PC-3 (cell line): ENCODE results near the gene GTPBP1. TPM values are rescaled to one million over a fixed set of nuclear protein-coding genes. Genes with fewer than 3 reads are reported as not detected.

Experiments
- ATAC-seq: fragments of 200-7000 bp; cut with Tn5 transposase; 2 replicates; pipeline ENCODE4 v1.9.1; 2020; ENCODE audit warnings: mild to moderate bottlenecking, moderate library complexity
- BruUV-seq: library from RNA; stranded (reverse); fragments of 400-500 nt; replicated peaks from 2 replicates; lab custom pipeline; 2021; lab: Mats Ljungman, UMichigan
- CTCF ChIA-PET: fragments of 300-600 bp; sonication (Branson Sonifier 250); formaldehyde crosslinking; loops from one replicate; lab custom pipeline; 2022; ENCODE audit warnings: antibody characterized with exemption; lab: Charles Lee
- POLR2A ChIA-PET: fragments of 300-600 bp; sonication (Branson Sonifier 250); formaldehyde crosslinking; loops from one replicate; lab custom pipeline; 2022; ENCODE audit warnings: antibody characterized with exemption; ENCODE audit not compliant: unreplicated experiment; lab: Charles Lee
- DNase-seq: peaks from one replicate; pipeline ENCODE4 v3.0.0-alpha.2; 2015
- H2AFZ ChIP-seq: fragments of 300-600 bp; sonication (generic); 2 replicates; pipeline ENCODE4 v1.6.0; 2016; ENCODE audit warnings: antibody characterized with exemption, low read length
- H3F3A ChIP-seq: fragments of 300-600 bp; sonication (generic); one replicate; pipeline ENCODE4 v1.6.0; 2017; ENCODE audit warnings: antibody characterized with exemption, low read length, control low read depth, mild to moderate bottlenecking; ENCODE audit not compliant: unreplicated experiment
- H3K27ac ChIP-seq: fragments of 300-600 bp; sonication (generic); 2 replicates; pipeline ENCODE4 v1.5.1; 2016; ENCODE audit warnings: mild to moderate bottlenecking, low read length
- H3K27me3 ChIP-seq: fragments of 300-600 bp; sonication (generic); 2 replicates; pipeline ENCODE4 v1.6.1; 2016; ENCODE audit warnings: low read length, mixed read lengths
- H3K36me3 ChIP-seq: fragments of 300-600 bp; sonication (generic); 2 replicates; pipeline ENCODE4 v1.6.1; 2016; ENCODE audit warnings: low read depth, mixed run types, low read length, mixed read lengths
- H3K4me1 ChIP-seq: fragments of 300-600 bp; sonication (generic); 2 replicates; pipeline ENCODE4 v1.5.1; 2016; ENCODE audit warnings: low read length; ENCODE audit not compliant: insufficient read depth
- H3K4me2 ChIP-seq: fragments of 300-600 bp; sonication (generic); 2 replicates; pipeline ENCODE4 v1.6.0; 2016; ENCODE audit warnings: low read length
- H3K4me3 ChIP-seq: fragments of 300-600 bp; sonication (generic); 2 replicates; pipeline ENCODE4 v1.5.1; 2016; ENCODE audit warnings: mild to moderate bottlenecking, low read length, mixed read lengths
- H3K79me2 ChIP-seq: fragments of 300-600 bp; sonication (generic); 2 replicates; pipeline ENCODE4 v1.6.1; 2017; ENCODE audit warnings: low read length, mixed read lengths
- H3K9ac ChIP-seq: fragments of 300-600 bp; sonication (generic); 2 replicates; pipeline ENCODE4 v1.6.0; 2016; ENCODE audit warnings: mild to moderate bottlenecking, low read length
- H3K9me2 ChIP-seq: fragments of 300-600 bp; sonication (generic); replicated peaks from 2 replicates; pipeline ENCODE4 v1.6.1; 2016; ENCODE audit warnings: mixed run types, low read length, mixed read lengths
- H3K9me3 ChIP-seq: fragments of 300-600 bp; sonication (generic); 2 replicates; pipeline ENCODE4 v1.6.1; 2016; ENCODE audit warnings: low read length, mixed read lengths
- H4K20me1 ChIP-seq: fragments of 300-600 bp; sonication (generic); 2 replicates; pipeline ENCODE4 v1.6.1; 2016; ENCODE audit warnings: low read length, mixed read lengths
- CTCF ChIP-seq: fragments of 300-600 bp; sonication (generic); conservative IDR thresholded peaks from 2 replicates; pipeline ENCODE4 v1.5.1; 2017; ENCODE audit warnings: antibody characterized with exemption, low read depth, mild to moderate bottlenecking, low read length
- EZH2 ChIP-seq: fragments of 300-600 bp; sonication (generic); IDR thresholded peaks from one replicate; pipeline ENCODE4 v1.6.1; 2017; ENCODE audit warnings: antibody characterized with exemption, mild to moderate bottlenecking, low read length; ENCODE audit not compliant: unreplicated experiment
- EZH2phosphoT487 ChIP-seq: fragments of 300-600 bp; sonication (generic); IDR thresholded peaks from 2 replicates; pipeline ENCODE4 v1.6.1; 2018; ENCODE audit warnings: mild to moderate bottlenecking, antibody characterized with exemption, low read length, borderline replicate concordance
- intact Hi-C: fragments of 100-400 bp; cut with micrococcal nuclease; formaldehyde crosslinking; loops from 2 replicates; pipeline ENCODE4 v1.9.0; 2023
- total RNA-seq: library from RNA; depleted of rRNA; stranded (reverse); fragments of >200 nt; gene quantifications from 2 replicates; pipeline ENCODE4 v1.2.3, GENCODE V29; 2014

The GTPBP1 gene
- total RNA-seq, 1 experiment from 2014 or later = 28.2 TPM

GRCh38 chr22:38694940-38695339 is 10.8 kb upstream of the GTPBP1 start:
- no peak for TF ChIP-seq EZH2
- TF ChIP-seq EZH2phosphoT487 = no peak
- TF ChIP-seq CTCF = no peak
- peaks cover 82% of the 10 kb centered on the region for H3K79me2 ChIP-seq
- H3K4me3 ChIP-seq = no peak overlapping the region
- intact Hi-C loops = no loop called here
- no TSS peak for BruUV-seq
- peaks cover 14% of the 10 kb centered on the region for H3F3A ChIP-seq
- H3K9me2 ChIP-seq = no peaks in the 10 kb centered on the region
- DNase-seq (no peak), ATAC-seq (no peak)
- H3K4me2 ChIP-seq = no peak overlapping the region
- H3K4me1 ChIP-seq = peaks cover 30% of the 10 kb centered on the region
- no peak overlapping the region for H2AFZ ChIP-seq
- H3K27ac ChIP-seq = no peak overlapping the region
- peaks cover 23% of the 10 kb centered on the region for H4K20me1 ChIP-seq
- no peaks in the 10 kb centered on the region for H3K27me3 ChIP-seq
- H3K36me3 ChIP-seq = no peaks in the 10 kb centered on the region; the same call in 1 of the 2 replicates
- H3K9ac ChIP-seq = no peak overlapping the region
- ChIA-PET CTCF (interaction anchor here (0.7 kb wide), 1 partner anchor 20 kb away, joined by 11 read pairs; no protein-coding TSS in a partner anchor), POLR2A (interaction anchor here (0.7 kb wide), 1 partner anchor 13 kb away, joined by 4 read pairs; the partner anchor contains the start of gene TOMM22)
- H3K9me3 ChIP-seq = no peaks in the 10 kb centered on the region

GRCh38 chr22:38696606-38697424 is 8.9 kb upstream of the GTPBP1 start:
- H3K9ac ChIP-seq = peak overlapping the region; percentile 39
- peak overlapping the region; percentile 94 for H3K4me2 ChIP-seq
- CTCF ChIA-PET = no interaction called here
- no peaks in the 10 kb centered on the region for H3K9me2 ChIP-seq
- H3K27me3 ChIP-seq = no peaks in the 10 kb centered on the region
- H3F3A ChIP-seq = peaks cover 14% of the 10 kb centered on the region
- H4K20me1 ChIP-seq = peaks cover 23% of the 10 kb centered on the region
- no TSS peak for BruUV-seq
- H3K79me2 ChIP-seq = peaks cover 77% of the 10 kb centered on the region
- H3K9me3 ChIP-seq = no peaks in the 10 kb centered on the region
- peak overlapping the region; percentile 85 for H3K4me3 ChIP-seq
- peak overlapping the region; percentile 88 for H3K27ac ChIP-seq
- peak; percentile 54 for ATAC-seq
- DNase-seq = peak; percentile 77
- H3K36me3 ChIP-seq = no peaks in the 10 kb centered on the region; the same call in 1 of the 2 replicates
- H3K4me1 ChIP-seq = peaks cover 33% of the 10 kb centered on the region
- POLR2A ChIA-PET = interaction anchor here (0.7 to 1.0 kb wide), 3 partner anchors 9 to 478 kb away, joined by 3 to 7 read pairs (median 6); partner anchors contain the start of gene GTPBP1
- no peak overlapping the region for H2AFZ ChIP-seq
- TF ChIP-seq EZH2 (no peak), CTCF (no peak), EZH2phosphoT487 (no peak)
- intact Hi-C loops = loop anchor here (2.0 kb wide), 1 partner anchor 14 kb away; no protein-coding TSS in a partner anchor
